Neutrophil (primary cell): ENCODE data around the gene FANCG.

ENCODE experiments used
- H3K27ac ChIP-seq: fragments of 200-600 bp; sonication (generic); 2 replicates; pipeline ENCODE4 v1.5.1; 2016; ENCODE audit warnings: mild to moderate bottlenecking, moderate library complexity
- H3K27me3 ChIP-seq: fragments of 200-600 bp; sonication (generic); 2 replicates; pipeline ENCODE4 v1.6.0; 2016; ENCODE audit warnings: mild to moderate bottlenecking
- H3K36me3 ChIP-seq: fragments of 200-600 bp; sonication (generic); 2 replicates; pipeline ENCODE4 v1.5.1; 2017
- H3K4me1 ChIP-seq, 2 experiments: fragments of 200-600 bp in 1 of 2; sonication (generic) in 1 of 2; 1 replicate in 1 of 2; 2 replicates in 1 of 2; pipeline versions ENCODE4 v1.5.1 to v1.6.1; 2013 to 2016; ENCODE audit warnings: low read depth in 1 of 2, low read length in 1 of 2, mild to moderate bottlenecking in 1 of 2, moderate library complexity in 1 of 2; ENCODE audit not compliant: control insufficient read depth in 1 of 2, insufficient read depth in 1 of 2
- H3K4me3 ChIP-seq, 2 experiments: fragments of 200-600 bp in 1 of 2; sonication (generic) in 1 of 2; 1 replicate in 1 of 2; 2 replicates in 1 of 2; pipeline ENCODE4 v1.5.1; 2013 to 2016; ENCODE audit warnings: low read depth in 1 of 2, low read length in 1 of 2, mild to moderate bottlenecking in 1 of 2, moderate library complexity in 1 of 2
- H3K9me3 ChIP-seq: fragments of 200-600 bp; sonication (generic); 2 replicates; pipeline ENCODE4 v1.5.1; 2016
- TF ChIP-seq, protein P1 (sequence below): fragments of 200-600 bp; sonication (generic); IDR thresholded peaks from 2 replicates; pipeline ENCODE4 v1.5.1; 2016; ENCODE audit warnings: antibody characterized with exemption

Gene FANCG

DNA sequence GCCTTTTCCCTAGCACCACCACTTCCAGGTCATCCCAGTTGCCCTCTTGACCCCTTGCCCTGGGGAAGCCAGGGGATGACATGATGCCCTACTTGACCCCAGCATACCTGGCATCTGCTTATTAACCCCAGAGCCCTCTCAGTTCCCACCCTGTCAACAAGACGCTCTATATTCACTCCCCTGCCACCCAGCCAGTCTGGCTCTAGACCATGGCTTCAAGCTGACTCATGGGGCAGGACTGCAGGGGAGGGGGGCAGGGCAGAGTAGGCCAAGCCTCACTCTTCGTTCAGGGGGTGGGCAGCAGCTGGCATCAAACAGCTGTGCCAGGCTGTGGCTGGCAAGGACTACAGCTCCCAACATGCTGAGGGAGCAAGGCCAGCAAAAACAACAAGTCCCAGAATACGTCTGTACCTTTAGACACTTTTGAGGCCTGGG, 30.6 kb upstream of the FANCG start:
- peak overlapping the region; percentile 98 for H3K27ac ChIP-seq
- no peaks in the 10 kb centered on the region for H3K27me3 ChIP-seq
- H3K4me1 ChIP-seq = peaks cover 61 to 67% of the 10 kb centered on the region in 2 experiments
- H3K36me3 ChIP-seq = peaks cover 46% of the 10 kb centered on the region
- H3K4me3 ChIP-seq = peak overlapping the region; percentile 10 to 82
- TF ChIP-seq, protein P1, sequence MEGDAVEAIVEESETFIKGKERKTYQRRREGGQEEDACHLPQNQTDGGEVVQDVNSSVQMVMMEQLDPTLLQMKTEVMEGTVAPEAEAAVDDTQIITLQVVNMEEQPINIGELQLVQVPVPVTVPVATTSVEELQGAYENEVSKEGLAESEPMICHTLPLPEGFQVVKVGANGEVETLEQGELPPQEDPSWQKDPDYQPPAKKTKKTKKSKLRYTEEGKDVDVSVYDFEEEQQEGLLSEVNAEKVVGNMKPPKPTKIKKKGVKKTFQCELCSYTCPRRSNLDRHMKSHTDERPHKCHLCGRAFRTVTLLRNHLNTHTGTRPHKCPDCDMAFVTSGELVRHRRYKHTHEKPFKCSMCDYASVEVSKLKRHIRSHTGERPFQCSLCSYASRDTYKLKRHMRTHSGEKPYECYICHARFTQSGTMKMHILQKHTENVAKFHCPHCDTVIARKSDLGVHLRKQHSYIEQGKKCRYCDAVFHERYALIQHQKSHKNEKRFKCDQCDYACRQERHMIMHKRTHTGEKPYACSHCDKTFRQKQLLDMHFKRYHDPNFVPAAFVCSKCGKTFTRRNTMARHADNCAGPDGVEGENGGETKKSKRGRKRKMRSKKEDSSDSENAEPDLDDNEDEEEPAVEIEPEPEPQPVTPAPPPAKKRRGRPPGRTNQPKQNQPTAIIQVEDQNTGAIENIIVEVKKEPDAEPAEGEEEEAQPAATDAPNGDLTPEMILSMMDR = no peak
- no peaks in the 10 kb centered on the region for H3K9me3 ChIP-seq

DNA sequence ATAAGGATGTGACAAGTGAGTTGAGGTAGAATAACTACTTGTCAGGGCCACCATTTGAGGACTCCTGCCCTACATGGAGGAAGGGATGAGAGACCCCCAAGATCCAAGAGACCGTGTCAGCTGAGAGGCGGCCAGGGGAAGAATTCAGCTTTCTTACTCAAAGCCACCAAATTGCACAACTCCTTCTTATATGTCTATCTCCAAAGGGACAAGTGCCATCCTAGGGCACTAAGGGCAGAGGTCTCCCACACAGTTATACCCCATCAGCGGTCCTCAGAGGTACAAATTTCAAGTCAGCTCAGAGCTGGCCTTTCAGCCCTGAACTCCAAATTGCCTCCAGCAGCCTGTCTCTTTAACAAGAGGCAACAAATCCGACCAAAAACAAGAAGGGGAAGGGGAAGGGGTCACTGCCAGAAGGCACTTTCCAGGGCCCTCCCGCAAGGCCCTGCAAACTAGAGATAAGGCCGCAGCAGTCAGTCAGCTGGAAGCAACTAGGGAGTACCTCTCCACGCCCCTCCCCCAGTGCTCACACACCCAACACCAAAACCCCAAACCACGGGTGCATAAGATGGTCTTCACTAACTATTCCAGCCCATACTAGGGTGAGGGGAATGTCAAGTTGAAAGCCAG, 29.3 kb upstream of the FANCG start:
- Histone ChIP-seq H3K27me3 (no peaks in the 10 kb centered on the region), H3K4me3 (no peak overlapping the region), H3K36me3 (peaks cover 59% of the 10 kb centered on the region), H3K9me3 (no peaks in the 10 kb centered on the region), H3K27ac (peak overlapping the region; percentile 98), H3K4me1 (peaks cover 57 to 58% of the 10 kb centered on the region in 2 experiments)
- TF ChIP-seq, protein P1 = no peak

DNA sequence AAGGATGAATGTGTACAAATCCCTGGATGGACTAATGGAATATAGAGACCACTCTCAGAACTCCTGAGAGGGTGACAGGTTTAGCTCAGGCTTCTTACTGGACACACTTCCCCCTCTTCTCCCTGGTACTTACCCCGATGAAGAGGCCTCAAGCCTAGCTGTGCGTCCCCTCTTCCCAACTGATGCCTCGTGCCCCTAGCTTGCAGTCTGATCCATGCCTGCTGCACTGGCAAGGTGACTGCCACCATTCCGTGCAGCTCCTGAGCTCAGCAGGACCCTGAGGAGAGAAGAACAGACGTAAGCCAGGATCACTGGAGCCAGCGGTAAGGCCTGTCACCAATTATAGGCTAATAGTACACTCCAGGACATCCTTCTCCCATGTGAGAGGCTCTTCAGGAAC, 28.7 kb upstream of the FANCG start:
- Histone ChIP-seq H3K4me3 (no peak overlapping the region), H3K36me3 (peaks cover 65% of the 10 kb centered on the region), H3K27ac (peak overlapping the region; percentile 98), H3K9me3 (no peaks in the 10 kb centered on the region), H3K27me3 (no peaks in the 10 kb centered on the region), H3K4me1 (peaks cover 57% of the 10 kb centered on the region in 2 experiments)
- TF ChIP-seq, protein P1 = no peak

DNA sequence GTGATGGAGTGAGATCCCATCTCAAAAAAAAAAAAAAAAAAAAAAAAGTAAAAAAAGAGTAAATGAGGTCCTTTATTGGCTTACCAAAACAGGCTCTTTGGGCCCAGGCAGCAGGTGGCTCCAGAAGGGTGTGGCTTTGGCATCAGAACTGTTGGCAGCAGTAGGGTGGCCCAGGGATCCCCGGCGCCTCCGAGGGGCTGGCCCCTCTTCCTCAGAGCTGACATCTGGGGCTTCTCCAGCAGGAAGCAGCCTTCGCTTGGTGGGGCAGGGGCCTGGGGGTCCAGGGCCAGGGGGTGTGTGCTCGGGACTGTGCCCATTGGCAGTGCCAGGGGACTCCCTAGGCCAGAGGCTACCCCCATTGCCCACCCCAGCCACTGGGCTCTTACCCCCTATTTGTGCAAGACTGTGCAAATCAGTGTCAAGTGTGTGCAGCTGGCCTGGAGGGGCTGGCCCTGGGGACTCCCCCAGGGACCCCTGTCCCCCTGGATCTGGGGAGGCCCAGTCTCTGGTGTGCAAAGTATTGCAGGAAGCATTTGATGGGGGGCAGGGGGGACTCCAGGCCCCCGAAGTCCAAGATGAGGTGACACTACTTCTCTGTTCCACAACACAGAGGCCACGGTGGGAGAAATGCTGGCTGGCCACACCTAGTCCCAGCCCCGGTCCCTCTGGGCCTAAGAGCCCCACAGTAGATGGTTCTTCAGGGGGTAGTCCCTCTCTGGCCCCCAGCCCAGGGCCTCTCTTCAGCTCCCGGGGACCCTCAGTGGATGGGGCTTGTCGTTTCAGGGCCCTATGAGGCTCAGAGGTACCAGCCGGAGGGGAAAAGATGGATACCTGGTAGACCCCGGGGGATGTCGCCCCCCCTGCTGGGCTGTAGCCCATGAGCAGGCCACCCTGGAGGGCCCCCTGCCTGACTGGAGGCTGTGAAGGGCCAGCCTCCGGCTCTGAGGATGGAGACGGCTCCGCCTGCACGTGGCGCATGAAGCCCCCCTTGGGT, 27.9 kb upstream of the FANCG start:
- no peaks in the 10 kb centered on the region for H3K9me3 ChIP-seq
- peaks cover 54 to 57% of the 10 kb centered on the region in 2 experiments for H3K4me1 ChIP-seq
- H3K27me3 ChIP-seq = no peaks in the 10 kb centered on the region
- TF ChIP-seq, protein P1 = no peak
- no peak overlapping the region for H3K4me3 ChIP-seq
- no peak overlapping the region for H3K27ac ChIP-seq
- peaks cover 65% of the 10 kb centered on the region for H3K36me3 ChIP-seq

DNA sequence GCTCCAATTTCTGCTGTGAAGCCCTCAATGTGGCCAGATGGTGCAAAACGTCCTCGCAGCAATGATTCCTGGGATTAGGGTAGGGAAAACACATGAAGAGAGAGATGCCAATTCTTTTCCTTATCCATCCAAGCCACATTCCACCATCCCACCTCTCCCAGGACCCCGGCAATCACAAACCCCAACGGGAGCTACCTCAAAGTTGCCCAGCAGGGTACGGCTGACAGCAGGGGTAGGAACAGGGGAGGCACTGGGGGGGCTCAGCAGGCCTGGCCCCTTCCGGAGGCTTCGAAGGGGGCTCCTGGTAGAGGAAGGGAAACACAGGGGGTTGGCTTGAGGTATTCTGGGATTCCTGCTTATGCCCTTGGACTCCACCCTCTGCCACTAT, 26.6 kb upstream of the FANCG start:
- no peaks in the 10 kb centered on the region for H3K9me3 ChIP-seq
- peaks cover 65% of the 10 kb centered on the region for H3K36me3 ChIP-seq
- H3K4me3 ChIP-seq = no peak overlapping the region
- peaks cover 49 to 54% of the 10 kb centered on the region in 2 experiments for H3K4me1 ChIP-seq
- H3K27ac ChIP-seq = peak overlapping the region; percentile 8
- TF ChIP-seq, protein P1 = no peak
- H3K27me3 ChIP-seq = no peaks in the 10 kb centered on the region
